SK-N-SH (cell line): ENCODE results near the gene BRICD5. TPM values are rescaled to one million over a fixed set of nuclear protein-coding genes. Genes with fewer than 3 reads are reported as not detected.
A peak's percentile ranks its signal among the peaks of the same experiment; 100 is the strongest.

Experiments
- CTCF ChIA-PET: fragments of 300-600, 350-600 bp; formaldehyde crosslinking; extraction: SDS; loops from one replicate; lab custom pipeline; 2021; lab: Yijun Ruan, JAX
- POLR2A ChIA-PET: fragments of 350-600 bp; sonication (Branson Sonifier 250); formaldehyde crosslinking; extraction: SDS; loops from one replicate; lab custom pipeline; 2020; ENCODE audit warnings: antibody characterized with exemption, inconsistent platforms; lab: Yijun Ruan, JAX
- DNase-seq: peaks from one replicate; pipeline ENCODE4 v3.0.0; 2012
- H2AFZ ChIP-seq: fragments of 200-600 bp; sonication (generic); 2 replicates; pipeline ENCODE4 v1.8.1; 2016; ENCODE audit warnings: antibody characterized with exemption, mild to moderate bottlenecking, low read depth
- H3F3A ChIP-seq: fragments of 200-600 bp; sonication (generic); replicated peaks from 2 replicates; pipeline ENCODE3; 2016; ENCODE audit warnings: antibody characterized with exemption, mild to moderate bottlenecking; ENCODE audit not compliant: insufficient read depth
- H3K27ac ChIP-seq, 2 experiments: fragments of 200-500 bp in 1 of 2; fragments of 200-600 bp in 1 of 2; sonication (Bioruptor generic) in 1 of 2; sonication (generic), shearing (Covaris generic) in 1 of 2; 2 replicates each; pipeline versions ENCODE4 v1.5.1 to v1.6.1; 2014 to 2016; ENCODE audit warnings: low read depth in 2 of 2, inconsistent platforms in 1 of 2, low read length in 1 of 2, mild to moderate bottlenecking in 1 of 2, mixed read lengths in 1 of 2
- H3K27me3 ChIP-seq: fragments of 200-600 bp; sonication (generic), shearing (Covaris generic); 2 replicates; pipeline ENCODE4 v1.6.1; 2016; ENCODE audit warnings: mixed run types; ENCODE audit not compliant: insufficient read depth
- H3K36me3 ChIP-seq, 2 experiments: fragments of 200-500 bp in 1 of 2; fragments of 200-600 bp in 1 of 2; sonication (Bioruptor generic) in 1 of 2; sonication (generic) in 1 of 2; replicated peaks in 1 of 2; 2 replicates each; pipeline versions ENCODE3 to v1.5.1; 2014 to 2016; ENCODE audit warnings: low read length in 1 of 2, mild to moderate bottlenecking in 1 of 2; ENCODE audit not compliant: insufficient read depth in 2 of 2, control insufficient read depth in 1 of 2
- H3K4me1 ChIP-seq, 2 experiments: fragments of 200-500 bp in 1 of 2; fragments of 200-600 bp in 1 of 2; sonication (Bioruptor generic) in 1 of 2; sonication (generic), shearing (Covaris generic) in 1 of 2; 2 replicates each; pipeline versions ENCODE4 v1.5.1 to v1.6.1; 2014 to 2016; ENCODE audit warnings: low read depth in 1 of 2, low read length in 1 of 2, mixed run types in 1 of 2; ENCODE audit not compliant: insufficient read depth in 2 of 2, control insufficient read depth in 1 of 2
- H3K4me2 ChIP-seq: fragments of 200-600 bp; sonication (generic), shearing (Covaris generic); 2 replicates; pipeline ENCODE4 v1.6.1; 2017; ENCODE audit warnings: mixed run types
- H3K4me3 ChIP-seq, 2 experiments: fragments of 200-500 bp in 1 of 2; fragments of 200-600 bp in 1 of 2; sonication (Bioruptor generic) in 1 of 2; sonication (generic), shearing (Covaris generic) in 1 of 2; 2 replicates each; pipeline versions ENCODE4 v1.5.1 to v1.8.1; 2014 to 2016; ENCODE audit warnings: low read depth in 2 of 2, inconsistent platforms in 1 of 2, low read length in 1 of 2, mild to moderate bottlenecking in 1 of 2, mixed read lengths in 1 of 2, moderate library complexity in 1 of 2
- H3K79me2 ChIP-seq: fragments of 200-600 bp; sonication (generic); 2 replicates; pipeline ENCODE4 v1.8.1; 2017; ENCODE audit warnings: mild to moderate bottlenecking; ENCODE audit not compliant: insufficient read depth
- H3K9ac ChIP-seq: fragments of 200-600 bp; sonication (generic); 2 replicates; pipeline ENCODE4 v1.6.1; 2017; ENCODE audit warnings: mixed run types
- H3K9me2 ChIP-seq: fragments of 200-600 bp; sonication (generic); 2 replicates; pipeline ENCODE4 v1.6.1; 2017; ENCODE audit warnings: mixed run types
- H3K9me3 ChIP-seq: fragments of 200-600 bp; sonication (generic); 2 replicates; pipeline ENCODE4 v1.6.1; 2017; ENCODE audit warnings: mixed run types, mild to moderate bottlenecking, moderate library complexity
- H4K20me1 ChIP-seq: fragments of 200-600 bp; sonication (generic); 2 replicates; pipeline ENCODE4 v1.6.1; 2017; ENCODE audit warnings: mild to moderate bottlenecking, mixed run types; ENCODE audit not compliant: insufficient read depth
- FOXM1 ChIP-seq: IDR thresholded peaks from 2 replicates; pipeline ENCODE4 v1.4.0; 2012; ENCODE audit warnings: low read depth, mild to moderate bottlenecking
- GABPA ChIP-seq: IDR thresholded peaks from 2 replicates; pipeline ENCODE4 v1.4.0; 2012; ENCODE audit warnings: low read depth, mild to moderate bottlenecking
- MAX ChIP-seq: IDR thresholded peaks from 2 replicates; pipeline ENCODE4 v1.4.0; 2012; ENCODE audit warnings: low read depth
- RAD21 ChIP-seq: IDR thresholded peaks from 2 replicates; pipeline ENCODE4 v1.6.1; 2012; ENCODE audit warnings: mild to moderate bottlenecking, low read length
- SIN3A ChIP-seq: IDR thresholded peaks from 2 replicates; pipeline ENCODE4 v1.6.1; 2012; ENCODE audit warnings: low read depth, mild to moderate bottlenecking, low read length, moderate library complexity, borderline replicate concordance
- SMC3 ChIP-seq: IDR thresholded peaks from 2 replicates; pipeline ENCODE4 v1.6.1; 2012; ENCODE audit warnings: low read depth, low read length, improper control_type of control experiment
- TAF1 ChIP-seq: IDR thresholded peaks from 2 replicates; pipeline ENCODE4 v1.6.1; 2012; ENCODE audit warnings: low read depth, mild to moderate bottlenecking, low read length, moderate library complexity, borderline replicate concordance
- WGBS: methylation state at CpG from one replicate; pipeline ENCODE4 v1.1.6; 2017; ENCODE audit warnings: low lambda C conversion rate; 5-methylcytosine and 5-hydroxymethylcytosine counted together
- polyA plus RNA-seq, 3 experiments: library from polyadenylated mRNA; depleted of rRNA; stranded (reverse); fragments of >200 nt; gene quantifications; 2 replicates each; pipeline ENCODE4 v1.2.3, GENCODE V29; 2012
- TF ChIP-seq, protein P1 (sequence below): IDR thresholded peaks from 2 replicates; pipeline ENCODE4 v1.4.0; 2012; ENCODE audit warnings: low read depth, borderline replicate concordance
- TF ChIP-seq, protein P2 (sequence below): IDR thresholded peaks from 2 replicates; pipeline ENCODE4; 2012
- TF ChIP-seq, protein P3 (sequence below): fragments of 150-350 bp; IDR thresholded peaks from 2 replicates; pipeline ENCODE4 v1.6.1; 2016; ENCODE audit warnings: mild to moderate bottlenecking, low read depth, low read length

The BRICD5 gene
- polyA plus RNA-seq, 1 of the 3 experiments (the other 2 are of a cell fraction), result 2.3 TPM

DNA sequence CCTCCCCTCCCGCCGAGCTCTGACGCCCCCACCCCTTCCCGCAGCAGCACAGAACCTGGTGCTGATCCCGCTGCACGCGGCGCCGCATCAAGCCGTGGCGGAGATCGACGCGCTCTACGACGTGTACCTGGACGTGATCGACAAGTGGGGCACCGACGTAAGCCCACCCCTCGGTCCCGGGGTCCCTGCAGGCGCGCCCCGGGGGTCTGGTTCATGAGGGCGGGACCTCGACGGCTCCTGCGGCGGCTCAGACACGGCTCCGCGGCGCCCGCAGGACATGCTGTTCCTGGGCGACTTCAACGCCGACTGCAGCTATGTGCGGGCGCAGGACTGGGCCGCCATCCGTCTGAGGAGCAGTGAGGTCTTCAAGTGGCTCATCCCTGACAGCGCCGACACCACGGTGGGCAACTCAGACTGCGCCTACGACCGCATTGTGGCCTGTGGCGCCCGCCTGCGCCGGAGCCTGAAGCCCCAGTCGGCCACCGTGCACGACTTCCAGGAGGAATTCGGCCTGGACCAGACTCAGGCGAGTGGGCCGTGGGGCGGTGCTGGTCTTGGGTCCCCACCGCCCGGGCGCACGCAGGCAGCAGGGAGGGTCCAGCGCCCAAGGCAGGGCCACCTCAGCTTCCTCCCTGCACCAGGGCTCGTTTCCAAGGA is 27.0 kb upstream of the BRICD5 start:
- Histone ChIP-seq H3K9me2 (no peaks in the 10 kb centered on the region), H3F3A (peaks cover 10% of the 10 kb centered on the region), H3K4me2 (no peak overlapping the region), H3K27me3 (no peaks in the 10 kb centered on the region), H3K4me3 (no peak overlapping the region), H3K9me3 (no peaks in the 10 kb centered on the region), H3K79me2 (no peaks in the 10 kb centered on the region), H3K27ac (no peak overlapping the region), H3K4me1 (peaks cover 0 to 3% of the 10 kb centered on the region in 2 experiments; a peak in 1 of 4 replicates), H3K9ac (no peak overlapping the region), H3K36me3 (peaks cover 5 to 39% of the 10 kb centered on the region in 2 experiments), H2AFZ (no peak overlapping the region), H4K20me1 (no peaks in the 10 kb centered on the region)
- POLR2A ChIA-PET, result interaction anchor here (1.9 kb wide), 1 partner anchor 14 kb away, joined by 5 read pairs; the partner anchor contains the start of gene ECI1
- 93% methylated on average over 39 of the region's 65 CpGs for WGBS
- peak; percentile 38 for DNase-seq
- CTCF ChIA-PET, result no interaction called here
- TF ChIP-seq TAF1 (no peak), MAX (no peak), SMC3 (no peak), SIN3A (no peak), GABPA (no peak), FOXM1 (no peak)
- TF ChIP-seq, protein P1, sequence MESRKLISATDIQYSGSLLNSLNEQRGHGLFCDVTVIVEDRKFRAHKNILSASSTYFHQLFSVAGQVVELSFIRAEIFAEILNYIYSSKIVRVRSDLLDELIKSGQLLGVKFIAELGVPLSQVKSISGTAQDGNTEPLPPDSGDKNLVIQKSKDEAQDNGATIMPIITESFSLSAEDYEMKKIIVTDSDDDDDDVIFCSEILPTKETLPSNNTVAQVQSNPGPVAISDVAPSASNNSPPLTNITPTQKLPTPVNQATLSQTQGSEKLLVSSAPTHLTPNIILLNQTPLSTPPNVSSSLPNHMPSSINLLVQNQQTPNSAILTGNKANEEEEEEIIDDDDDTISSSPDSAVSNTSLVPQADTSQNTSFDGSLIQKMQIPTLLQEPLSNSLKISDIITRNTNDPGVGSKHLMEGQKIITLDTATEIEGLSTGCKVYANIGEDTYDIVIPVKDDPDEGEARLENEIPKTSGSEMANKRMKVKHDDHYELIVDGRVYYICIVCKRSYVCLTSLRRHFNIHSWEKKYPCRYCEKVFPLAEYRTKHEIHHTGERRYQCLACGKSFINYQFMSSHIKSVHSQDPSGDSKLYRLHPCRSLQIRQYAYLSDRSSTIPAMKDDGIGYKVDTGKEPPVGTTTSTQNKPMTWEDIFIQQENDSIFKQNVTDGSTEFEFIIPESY, result no peak
- TF ChIP-seq, protein P2, sequence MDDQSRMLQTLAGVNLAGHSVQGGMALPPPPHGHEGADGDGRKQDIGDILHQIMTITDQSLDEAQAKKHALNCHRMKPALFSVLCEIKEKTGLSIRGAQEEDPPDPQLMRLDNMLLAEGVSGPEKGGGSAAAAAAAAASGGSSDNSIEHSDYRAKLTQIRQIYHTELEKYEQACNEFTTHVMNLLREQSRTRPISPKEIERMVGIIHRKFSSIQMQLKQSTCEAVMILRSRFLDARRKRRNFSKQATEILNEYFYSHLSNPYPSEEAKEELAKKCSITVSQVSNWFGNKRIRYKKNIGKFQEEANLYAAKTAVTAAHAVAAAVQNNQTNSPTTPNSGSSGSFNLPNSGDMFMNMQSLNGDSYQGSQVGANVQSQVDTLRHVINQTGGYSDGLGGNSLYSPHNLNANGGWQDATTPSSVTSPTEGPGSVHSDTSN, result no peak

DNA sequence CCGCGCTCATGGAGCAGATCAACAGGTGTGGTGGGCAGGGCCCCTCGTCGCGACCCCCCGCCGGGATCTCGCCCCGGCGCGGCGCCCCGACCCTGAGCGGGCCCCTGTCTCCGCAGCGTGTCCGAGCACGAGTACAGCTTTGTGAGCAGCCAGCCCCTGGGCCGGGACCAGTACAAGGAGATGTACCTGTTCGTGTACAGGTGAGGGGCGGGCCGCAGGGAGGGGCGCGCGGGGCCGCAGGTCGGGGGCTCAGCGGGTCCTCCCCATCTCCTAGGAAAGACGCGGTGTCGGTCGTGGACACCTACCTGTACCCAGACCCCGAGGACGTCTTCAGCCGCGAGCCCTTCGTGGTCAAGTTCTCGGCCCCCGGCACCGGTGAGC is 26.4 kb upstream of the BRICD5 start:
- H4K20me1 ChIP-seq, result no peaks in the 10 kb centered on the region
- no peak overlapping the region for H3K27ac ChIP-seq
- no peak for DNase-seq
- no peaks in the 10 kb centered on the region for H3K79me2 ChIP-seq
- TF ChIP-seq, protein P3, sequence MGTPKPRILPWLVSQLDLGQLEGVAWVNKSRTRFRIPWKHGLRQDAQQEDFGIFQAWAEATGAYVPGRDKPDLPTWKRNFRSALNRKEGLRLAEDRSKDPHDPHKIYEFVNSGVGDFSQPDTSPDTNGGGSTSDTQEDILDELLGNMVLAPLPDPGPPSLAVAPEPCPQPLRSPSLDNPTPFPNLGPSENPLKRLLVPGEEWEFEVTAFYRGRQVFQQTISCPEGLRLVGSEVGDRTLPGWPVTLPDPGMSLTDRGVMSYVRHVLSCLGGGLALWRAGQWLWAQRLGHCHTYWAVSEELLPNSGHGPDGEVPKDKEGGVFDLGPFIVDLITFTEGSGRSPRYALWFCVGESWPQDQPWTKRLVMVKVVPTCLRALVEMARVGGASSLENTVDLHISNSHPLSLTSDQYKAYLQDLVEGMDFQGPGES, result no peak
- no peak for TF ChIP-seq RAD21
- peaks cover 0 to 39% of the 10 kb centered on the region in 2 experiments for H3K36me3 ChIP-seq
- H3K4me2 ChIP-seq, result no peak overlapping the region
- peaks cover 0 to 3% of the 10 kb centered on the region in 2 experiments; a peak in 1 of 4 replicates for H3K4me1 ChIP-seq
- H3K9me3 ChIP-seq, result no peaks in the 10 kb centered on the region
- H3K4me3 ChIP-seq, result no peak overlapping the region; a peak in 1 of 4 replicates
- ChIA-PET POLR2A (interaction anchor here (1.9 kb wide), 1 partner anchor 14 kb away, joined by 5 read pairs; the partner anchor contains the start of gene ECI1), CTCF (no interaction called here)
- H3K9me2 ChIP-seq, result no peaks in the 10 kb centered on the region
- no peaks in the 10 kb centered on the region for H3K27me3 ChIP-seq
- no peak overlapping the region for H3K9ac ChIP-seq
- H3F3A ChIP-seq, result peaks cover 10% of the 10 kb centered on the region
- no peak overlapping the region for H2AFZ ChIP-seq
- WGBS, result 88% methylated on average over 19 of the region's 40 CpGs
